Loucy (cell line): ENCODE measurements around the gene PARP14.

Experiments used
- H2AFZ ChIP-seq: fragments of 200-600 bp; sonication (generic); 2 replicates; pipeline ENCODE4 v1.6.0; 2016; ENCODE audit warnings: antibody characterized with exemption, mild to moderate bottlenecking, low read length, moderate library complexity
- H3F3A ChIP-seq: fragments of 200-600 bp; 2 replicates; pipeline ENCODE4 v1.6.0; 2016; ENCODE audit warnings: antibody characterized with exemption, low read depth, mild to moderate bottlenecking
- H3K27me3 ChIP-seq: fragments of 200-600 bp; sonication (generic); 2 replicates; pipeline ENCODE4 v1.6.1; 2014; ENCODE audit warnings: low read length, mild to moderate bottlenecking; ENCODE audit not compliant: insufficient read depth, poor library complexity, severe bottlenecking
- H3K36me3 ChIP-seq: fragments of 200-600 bp; sonication (generic); 2 replicates; pipeline ENCODE4 v1.6.1; 2016; ENCODE audit warnings: low read length; ENCODE audit not compliant: insufficient read depth
- H3K4me1 ChIP-seq: fragments of 200-600 bp; sonication (generic); 2 replicates; pipeline ENCODE4 v1.5.1; 2014; ENCODE audit warnings: low read length, mild to moderate bottlenecking; ENCODE audit not compliant: insufficient read depth, poor library complexity, severe bottlenecking
- H3K4me2 ChIP-seq: fragments of 200-600 bp; sonication (generic); 2 replicates; pipeline ENCODE4 v1.6.0; 2014; ENCODE audit warnings: antibody characterized with exemption, low read length, low read depth, mild to moderate bottlenecking; ENCODE audit not compliant: poor library complexity, severe bottlenecking
- H3K4me3 ChIP-seq: fragments of 200-600 bp; sonication (generic); 2 replicates; pipeline ENCODE4 v1.5.1; 2014; ENCODE audit warnings: low read length, mild to moderate bottlenecking, mixed read lengths; ENCODE audit not compliant: poor library complexity, severe bottlenecking
- H3K79me2 ChIP-seq: fragments of 200-600 bp; sonication (generic); 2 replicates; pipeline ENCODE4 v1.6.1; 2014; ENCODE audit warnings: low read length; ENCODE audit not compliant: insufficient read depth
- H3K9ac ChIP-seq: fragments of 200-600 bp; sonication (generic); 2 replicates; pipeline ENCODE4 v1.6.0; 2014; ENCODE audit warnings: mild to moderate bottlenecking, low read depth, low read length, moderate library complexity; ENCODE audit not compliant: poor library complexity, severe bottlenecking
- H3K9me2 ChIP-seq: fragments of 200-600 bp; sonication (generic); replicated peaks from 2 replicates; pipeline ENCODE4 v1.6.1; 2016; ENCODE audit warnings: low read depth, low read length, mixed read lengths
- H3K9me3 ChIP-seq: fragments of 200-600 bp; sonication (generic); 2 replicates; pipeline ENCODE4 v1.6.1; 2014; ENCODE audit warnings: mild to moderate bottlenecking, antibody characterized with exemption, low read length, low read depth; ENCODE audit not compliant: insufficient read depth
- H4K20me1 ChIP-seq: fragments of 200-600 bp; sonication (generic); 2 replicates; pipeline ENCODE4 v1.6.0; 2014; ENCODE audit warnings: antibody characterized with exemption, low read length, mild to moderate bottlenecking; ENCODE audit not compliant: insufficient read depth, poor library complexity, severe bottlenecking
- CTCF ChIP-seq: fragments of 200-600 bp; sonication (generic); conservative IDR thresholded peaks from 2 replicates; pipeline ENCODE4 v1.5.1; 2014; ENCODE audit warnings: mild to moderate bottlenecking, antibody characterized with exemption, low read length
- EZH2phosphoT487 ChIP-seq: fragments of 200-600 bp; IDR thresholded peaks from 2 replicates; pipeline ENCODE4 v1.6.1; 2018; ENCODE audit warnings: antibody characterized with exemption, mild to moderate bottlenecking, moderate library complexity, borderline replicate concordance

The PARP14 gene

GRCh38 chr3:122727294-122727693 is 46.7 kb downstream of the PARP14 start:
- no peak overlapping the region for H2AFZ ChIP-seq
- H3K9ac ChIP-seq: no peak overlapping the region
- no peaks in the 10 kb centered on the region for H3K4me1 ChIP-seq
- H4K20me1 ChIP-seq: no peaks in the 10 kb centered on the region
- no peak overlapping the region for H3K4me2 ChIP-seq
- no peaks in the 10 kb centered on the region for H3K9me2 ChIP-seq
- no peak for TF ChIP-seq CTCF
- TF ChIP-seq EZH2phosphoT487: no peak
- no peaks in the 10 kb centered on the region for H3K27me3 ChIP-seq
- no peaks in the 10 kb centered on the region for H3F3A ChIP-seq
- H3K4me3 ChIP-seq: no peak overlapping the region
- H3K36me3 ChIP-seq: no peaks in the 10 kb centered on the region
- H3K9me3 ChIP-seq: no peaks in the 10 kb centered on the region
- H3K79me2 ChIP-seq: no peaks in the 10 kb centered on the region

GRCh38 chr3:122727766-122728165 is 47.1 kb downstream of the PARP14 start:
- H4K20me1 ChIP-seq: no peaks in the 10 kb centered on the region
- H3K9me2 ChIP-seq: no peaks in the 10 kb centered on the region
- no peaks in the 10 kb centered on the region for H3K9me3 ChIP-seq
- H3K27me3 ChIP-seq: no peaks in the 10 kb centered on the region
- no peaks in the 10 kb centered on the region for H3F3A ChIP-seq
- no peaks in the 10 kb centered on the region for H3K4me1 ChIP-seq
- no peaks in the 10 kb centered on the region for H3K79me2 ChIP-seq
- no peak overlapping the region for H3K4me2 ChIP-seq
- TF ChIP-seq CTCF (no peak), EZH2phosphoT487 (no peak)
- H2AFZ ChIP-seq: no peak overlapping the region
- H3K4me3 ChIP-seq: no peak overlapping the region
- H3K36me3 ChIP-seq: no peaks in the 10 kb centered on the region
- H3K9ac ChIP-seq: no peak overlapping the region

- Histone ChIP-seq H3K79me2 (no peaks in the 10 kb centered on the region), H2AFZ (no peak overlapping the region), H3K9me3 (no peaks in the 10 kb centered on the region), H4K20me1 (no peaks in the 10 kb centered on the region), H3K9ac (no peak overlapping the region), H3K27me3 (no peaks in the 10 kb centered on the region), H3K9me2 (no peaks in the 10 kb centered on the region), H3K4me3 (no peak overlapping the region), H3F3A (no peaks in the 10 kb centered on the region), H3K4me2 (no peak overlapping the region), H3K4me1 (no peaks in the 10 kb centered on the region), H3K36me3 (no peaks in the 10 kb centered on the region)
- TF ChIP-seq CTCF (no peak), EZH2phosphoT487 (no peak)
These were observed 47.5 kb downstream of the PARP14 start for GRCh38 chr3:122728186-122728585.
